Activated naive CD4-positive, alpha-beta T cell treated with Interleukin-2 at 50 U/mL for 16 hours (primary cell): ENCODE measurements around the gene C6orf89.
A peak's percentile ranks its signal among the peaks of the same experiment; 100 is the strongest.
"Not testable (repeated sequence)": the region's sequence is repeated elsewhere in the genome, so short reads cannot be mapped to it uniquely, and the experiment has no call there.

Experiments
- DNase-seq: peaks from one replicate; pipeline ENCODE4 v3.0.0-alpha.2; 2020

The C6orf89 gene

GRCh38 chr6:36925809-36926208, 40.1 kb downstream of the C6orf89 start:
- no peak for DNase-seq

GRCh38 chr6:36926708-36927513, 41.2 kb downstream of the C6orf89 start:
- no peak for DNase-seq

- DNase-seq: no peak
Observed at GRCh38 chr6:36927691-36928546, 42.2 kb downstream of the C6orf89 start.

- DNase-seq: no peak
Observed at GRCh38 chr6:36928547-36928918, 42.8 kb downstream of the C6orf89 start.

GRCh38 chr6:36929152-36929551, 43.4 kb downstream of the C6orf89 start:
- DNase-seq: no peak

- no peak for DNase-seq
Observed at GRCh38 chr6:36929607-36930006, 43.9 kb downstream of the C6orf89 start.

- no peak for DNase-seq
Observed at GRCh38 chr6:36930483-36930882, 44.7 kb downstream of the C6orf89 start.

- no peak for DNase-seq
Observed at GRCh38 chr6:36933102-36933501, 47.4 kb downstream of the C6orf89 start.

GRCh38 chr6:36933519-36933918, 47.8 kb downstream of the C6orf89 start:
- no peak for DNase-seq

GRCh38 chr6:36934901-36935300, 49.1 kb downstream of the C6orf89 start:
- no peak for DNase-seq

- DNase-seq: no peak
Observed at GRCh38 chr6:36936824-36937223, 51.1 kb downstream of the C6orf89 start.

- DNase-seq: no peak
Observed at GRCh38 chr6:36937896-36938295, 52.1 kb downstream of the C6orf89 start.

- no peak for DNase-seq
Observed at GRCh38 chr6:36938536-36938935, 52.8 kb downstream of the C6orf89 start.

- not testable (repeated sequence) for DNase-seq
Observed at GRCh38 chr6:36939005-36939404, 53.3 kb downstream of the C6orf89 start.

GRCh38 chr6:36940027-36940426, 54.3 kb downstream of the C6orf89 start:
- no peak for DNase-seq

GRCh38 chr6:36941561-36941960, 55.8 kb downstream of the C6orf89 start:
- not testable (repeated sequence) for DNase-seq

- not testable (repeated sequence) for DNase-seq
Observed at GRCh38 chr6:36942329-36942728, 56.6 kb downstream of the C6orf89 start.

- no peak for DNase-seq
Observed at GRCh38 chr6:36944650-36945049, 58.9 kb downstream of the C6orf89 start.

GRCh38 chr6:36945301-36945700, 59.5 kb downstream of the C6orf89 start:
- no peak for DNase-seq

- DNase-seq: no peak
Observed at GRCh38 chr6:36946526-36946925, 60.8 kb downstream of the C6orf89 start.

GRCh38 chr6:36947570-36948351, 62.0 kb downstream of the C6orf89 start:
- peak; percentile 34 for DNase-seq

- not testable (repeated sequence) for DNase-seq
Observed at GRCh38 chr6:36949076-36949475, 63.3 kb downstream of the C6orf89 start.

- no peak for DNase-seq
Observed at GRCh38 chr6:36949636-36950035, 63.9 kb downstream of the C6orf89 start.
